NCI-H2081 treated with DMSO at 0.1 percent for 48 hours (cell line): ENCODE measurements around the gene PTTG1IP2.
"Not testable (repeated sequence)": the region's sequence is repeated elsewhere in the genome, so short reads cannot be mapped to it uniquely, and the experiment has no call there.

Experiments
- DNase-seq: peaks from one replicate; lab custom pipeline; 2025; lab: John Stamatoyannopoulos, UW

PTTG1IP2 gene

DNA sequence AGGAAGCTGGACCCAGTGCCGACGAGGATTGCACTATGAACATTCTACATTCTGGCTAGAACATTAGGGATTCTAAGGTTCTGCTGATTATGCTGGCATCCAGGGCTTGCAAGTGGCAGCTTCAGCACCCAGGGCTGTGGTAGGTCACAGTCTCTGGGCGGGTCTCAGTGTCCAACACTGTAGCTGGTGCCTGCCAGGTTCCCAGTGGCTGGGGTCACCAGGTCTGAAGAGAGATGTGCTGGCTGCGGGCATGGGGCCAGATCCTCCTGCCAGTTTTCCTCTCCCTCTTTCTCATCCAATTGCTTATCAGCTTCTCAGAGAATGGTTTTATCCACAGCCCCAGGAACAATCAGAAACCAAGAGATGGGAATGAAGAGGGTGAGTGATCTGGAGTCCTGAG lies at the start of gene PTTG1IP2:
Gene PTTG1IP2 (plus strand): TSS at position 86 of the 400 bp plus-strand sequence. CDS start 148 bp downstream, at position 234.
- DNase-seq = no peak

DNA sequence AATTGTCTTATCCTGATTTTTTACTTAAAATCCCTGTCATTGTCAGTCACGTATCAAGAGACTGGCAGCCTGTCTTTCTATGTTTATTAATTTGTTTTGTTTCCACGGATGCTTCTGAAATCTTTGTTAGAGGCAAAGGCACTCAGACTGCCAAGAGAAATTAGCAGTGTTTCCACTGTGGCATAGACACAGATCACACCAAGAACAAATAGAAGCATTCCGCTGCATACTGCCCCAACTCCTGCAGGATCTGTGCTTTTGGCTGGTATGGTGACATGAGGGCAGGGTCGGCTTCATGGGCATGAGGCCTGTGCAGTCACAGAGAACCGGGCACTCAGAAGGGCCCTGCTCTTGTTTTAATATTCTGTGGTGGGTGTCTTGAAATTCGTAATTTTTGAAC lies 47.8 kb upstream of the PTTG1IP2 start:
- DNase-seq = no peak

DNA sequence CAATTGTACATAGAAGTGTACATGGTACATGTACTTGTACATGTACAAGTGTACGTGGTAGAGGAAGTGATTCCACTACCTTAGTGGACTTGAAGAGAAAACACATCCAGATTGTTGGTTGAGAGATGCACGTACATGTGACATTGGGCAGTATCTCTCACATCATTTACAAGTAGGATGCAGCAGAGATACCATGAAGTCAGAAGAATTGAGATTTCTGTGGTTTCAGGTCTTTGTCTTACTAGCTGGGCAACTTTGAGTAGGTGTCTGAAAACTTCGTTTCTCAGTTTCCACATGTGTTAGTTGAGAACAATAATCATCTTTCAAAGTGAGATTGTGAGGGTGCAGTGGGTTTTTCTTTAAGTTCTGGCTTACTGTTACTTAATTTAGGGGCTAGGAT lies 44.7 kb upstream of the PTTG1IP2 start:
- no peak for DNase-seq

DNA sequence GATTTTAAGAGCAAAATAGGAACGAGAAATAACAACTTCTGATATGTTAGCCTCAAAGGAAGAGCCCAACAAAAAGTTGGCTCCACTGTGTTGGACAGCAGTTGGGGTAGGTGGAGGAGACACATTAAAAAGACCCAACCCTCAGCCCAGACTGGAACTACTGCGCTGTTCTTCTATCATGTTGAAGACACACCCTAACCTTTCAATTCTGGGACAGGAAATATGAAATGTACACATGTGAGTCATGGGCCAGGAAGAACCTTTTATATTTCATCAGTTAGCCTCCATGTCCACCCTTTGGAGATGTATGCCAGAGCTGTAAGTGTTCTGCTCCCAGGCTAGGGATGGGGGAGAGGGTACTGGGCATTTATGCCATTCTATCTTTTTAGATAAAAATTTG lies 44.1 kb upstream of the PTTG1IP2 start:
- DNase-seq = no peak

DNA sequence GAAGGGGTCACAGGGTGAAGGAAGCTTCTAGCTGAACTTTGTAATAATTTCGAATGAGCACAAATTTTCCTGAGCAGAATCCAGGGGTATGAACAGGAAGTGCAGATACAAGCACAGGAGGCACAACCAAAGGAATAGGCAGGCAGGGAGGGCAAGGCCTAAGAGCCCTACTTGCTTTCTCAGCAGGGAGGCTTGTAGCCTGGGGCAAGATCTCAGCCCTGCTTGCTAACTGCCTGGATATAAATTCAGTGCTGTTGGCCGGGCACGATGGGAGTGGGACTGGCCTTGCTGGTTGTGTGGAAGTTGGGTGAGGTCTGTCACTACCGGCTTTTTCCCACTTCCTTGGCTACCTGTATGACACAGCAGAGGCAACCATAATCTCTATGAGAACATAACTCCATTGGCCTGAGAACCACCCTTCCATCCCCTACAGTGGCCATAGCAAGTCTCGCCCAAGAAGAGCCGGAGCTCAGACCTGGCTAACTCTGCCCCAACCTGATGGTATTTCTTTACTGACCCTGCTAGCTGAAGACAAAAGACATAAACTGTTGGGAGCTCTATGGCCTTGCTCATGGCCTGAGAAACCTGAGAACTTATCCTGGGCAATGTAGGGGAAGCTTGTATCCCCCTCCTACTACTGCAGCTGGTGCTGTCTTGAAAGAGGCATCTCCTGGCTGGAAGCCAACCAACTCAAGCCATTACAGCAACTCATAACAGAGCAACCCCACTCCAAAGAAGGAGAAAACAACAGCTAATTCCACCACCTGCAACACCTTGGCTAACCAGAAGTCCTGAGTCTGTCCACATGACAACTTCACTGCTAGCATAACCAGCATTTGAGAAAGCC lies 38.6 kb upstream of the PTTG1IP2 start:
- DNase-seq = no peak

DNA sequence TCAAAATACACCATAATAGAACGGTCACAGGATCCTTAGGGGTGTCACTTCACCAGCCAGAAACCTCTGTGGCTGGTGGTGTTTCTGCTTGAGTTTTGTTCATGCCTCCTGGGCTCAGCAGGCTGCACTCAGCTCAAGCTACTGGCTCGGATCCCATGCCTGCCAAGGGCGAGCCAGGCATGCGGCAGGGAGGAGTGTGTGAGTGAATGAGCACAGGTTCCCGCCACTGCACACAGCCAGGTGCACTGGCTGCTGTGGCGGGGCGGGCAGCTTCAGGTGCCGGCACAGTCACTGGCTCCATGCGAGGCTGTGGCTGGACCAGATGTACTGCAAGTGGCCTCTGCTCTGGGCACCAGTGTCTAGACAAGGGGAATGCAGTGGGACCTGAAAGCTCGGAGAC lies 36.7 kb upstream of the PTTG1IP2 start:
- DNase-seq = no peak

DNA sequence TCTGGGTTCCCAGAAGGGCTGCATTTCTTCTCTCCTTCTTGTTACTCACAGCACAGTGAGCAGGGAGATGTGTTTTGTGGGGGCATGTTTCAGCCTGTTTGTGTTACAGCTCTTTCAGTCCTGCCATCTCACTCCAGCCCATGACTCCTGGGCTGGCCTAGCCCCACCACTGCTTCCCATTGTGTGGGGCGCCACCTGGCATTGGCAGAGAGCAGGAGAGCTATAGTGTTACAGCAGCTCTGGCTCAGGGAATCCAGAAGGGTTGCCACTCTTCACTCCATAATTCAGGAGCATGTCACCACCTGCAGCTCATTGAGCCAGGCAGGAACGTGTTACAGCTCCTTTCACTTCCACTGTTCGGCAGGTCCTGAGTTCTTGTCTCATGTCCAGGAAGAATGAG lies 36.2 kb upstream of the PTTG1IP2 start:
- DNase-seq = no peak

DNA sequence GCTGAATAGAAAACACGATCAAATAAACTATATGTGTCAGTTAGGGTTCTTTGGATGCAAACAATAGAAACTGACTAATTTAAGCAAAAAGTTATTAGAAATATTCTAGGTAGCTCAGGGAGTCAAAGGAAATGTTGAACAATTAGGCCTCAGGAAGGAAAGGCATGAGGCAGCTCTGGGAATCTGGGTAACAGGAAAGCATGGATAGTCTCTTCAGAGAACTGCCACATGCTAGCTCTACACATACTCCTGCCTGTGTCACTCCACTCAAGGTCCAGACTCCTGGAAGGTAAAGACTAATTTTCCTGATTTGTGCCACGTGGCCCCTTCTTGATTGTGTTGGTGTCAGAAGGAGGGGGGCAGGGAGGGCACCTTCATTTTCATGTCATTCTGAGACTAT lies 23.8 kb upstream of the PTTG1IP2 start:
- DNase-seq = no peak

DNA sequence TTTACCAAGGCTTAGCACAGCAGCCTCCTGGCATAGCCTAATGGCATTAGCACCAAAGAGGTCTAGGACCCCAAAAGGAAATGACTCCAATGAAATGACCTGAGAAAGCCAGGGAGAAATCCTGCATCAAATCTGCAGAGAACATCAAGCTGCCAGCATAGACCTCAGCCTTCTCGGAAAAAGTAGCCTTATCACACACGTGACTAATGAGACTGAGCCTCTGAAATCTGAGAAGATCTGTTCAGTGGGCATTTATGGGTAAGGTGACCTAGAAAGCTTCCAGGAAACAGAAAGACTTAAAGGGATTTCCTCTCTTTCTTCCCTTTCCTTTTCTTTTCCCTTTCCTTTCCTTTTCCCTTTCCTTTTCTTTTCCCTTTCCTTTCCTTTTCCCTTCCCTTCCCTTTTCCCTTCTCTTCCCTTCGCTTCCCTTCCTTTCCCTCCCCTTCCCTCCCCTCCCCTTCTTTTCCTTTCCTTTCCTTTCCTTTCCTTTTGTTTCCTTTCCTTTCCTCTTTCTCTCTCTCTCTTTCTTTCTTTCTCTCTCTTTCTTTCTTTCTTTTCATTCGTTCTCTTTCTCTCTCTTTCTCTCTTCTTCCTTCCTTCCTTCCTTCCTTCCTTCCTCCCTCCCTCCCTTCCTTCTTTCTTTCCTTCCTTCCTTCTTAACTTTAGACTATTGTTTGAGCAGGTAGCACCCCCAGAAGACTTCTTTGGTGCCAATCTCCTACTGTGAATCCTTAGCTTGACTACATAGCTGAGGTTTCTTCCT lies 23.1 kb upstream of the PTTG1IP2 start:
- DNase-seq = no peak

DNA sequence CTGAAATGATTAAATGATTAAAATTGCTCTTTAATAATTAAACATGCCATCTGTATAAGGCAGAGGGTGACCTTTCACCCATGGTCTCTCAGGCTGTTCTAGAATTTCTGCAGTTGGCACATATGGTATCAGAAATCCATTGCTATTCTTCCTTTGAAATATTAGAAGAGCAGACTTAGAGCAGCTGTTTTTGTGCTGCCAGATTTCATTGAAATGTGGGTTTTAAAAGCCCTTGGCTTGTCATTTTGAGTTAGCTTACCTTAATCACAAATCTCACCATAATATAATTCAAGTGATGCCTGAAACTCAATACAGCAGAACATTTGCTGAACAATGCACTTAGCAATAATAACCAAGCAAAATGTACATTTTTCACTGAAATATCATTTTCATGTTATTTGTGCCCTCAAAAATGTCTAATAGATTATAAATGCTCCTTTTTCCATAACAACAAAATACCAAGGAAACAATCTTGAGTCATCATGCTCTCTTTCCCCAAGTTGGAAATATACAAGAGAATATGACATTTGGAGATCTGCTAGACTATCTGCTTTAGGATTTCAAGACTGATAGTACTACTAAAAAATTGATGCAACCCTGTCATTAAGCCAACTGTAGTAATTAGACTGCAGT lies 16.1 kb upstream of the PTTG1IP2 start:
- DNase-seq = no peak

DNA sequence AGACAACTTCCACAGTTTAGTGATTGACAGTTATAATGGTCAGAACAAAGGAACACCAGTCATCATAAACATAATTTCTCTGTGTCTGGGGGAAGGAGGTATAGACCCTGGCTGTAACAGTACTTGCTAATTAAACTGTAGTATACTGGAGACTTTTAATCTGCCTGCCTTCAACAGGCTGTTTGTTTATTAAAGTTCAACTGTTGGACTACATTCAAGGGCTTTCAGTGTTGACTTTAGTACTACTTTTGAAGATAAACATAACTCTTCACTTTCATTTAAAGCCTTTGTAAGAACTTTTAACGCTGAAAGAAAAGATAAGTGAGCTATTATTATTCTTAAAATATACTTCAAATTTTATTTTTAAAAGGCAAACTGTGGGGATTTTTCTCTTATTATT lies 15.5 kb upstream of the PTTG1IP2 start:
- DNase-seq = no peak

DNA sequence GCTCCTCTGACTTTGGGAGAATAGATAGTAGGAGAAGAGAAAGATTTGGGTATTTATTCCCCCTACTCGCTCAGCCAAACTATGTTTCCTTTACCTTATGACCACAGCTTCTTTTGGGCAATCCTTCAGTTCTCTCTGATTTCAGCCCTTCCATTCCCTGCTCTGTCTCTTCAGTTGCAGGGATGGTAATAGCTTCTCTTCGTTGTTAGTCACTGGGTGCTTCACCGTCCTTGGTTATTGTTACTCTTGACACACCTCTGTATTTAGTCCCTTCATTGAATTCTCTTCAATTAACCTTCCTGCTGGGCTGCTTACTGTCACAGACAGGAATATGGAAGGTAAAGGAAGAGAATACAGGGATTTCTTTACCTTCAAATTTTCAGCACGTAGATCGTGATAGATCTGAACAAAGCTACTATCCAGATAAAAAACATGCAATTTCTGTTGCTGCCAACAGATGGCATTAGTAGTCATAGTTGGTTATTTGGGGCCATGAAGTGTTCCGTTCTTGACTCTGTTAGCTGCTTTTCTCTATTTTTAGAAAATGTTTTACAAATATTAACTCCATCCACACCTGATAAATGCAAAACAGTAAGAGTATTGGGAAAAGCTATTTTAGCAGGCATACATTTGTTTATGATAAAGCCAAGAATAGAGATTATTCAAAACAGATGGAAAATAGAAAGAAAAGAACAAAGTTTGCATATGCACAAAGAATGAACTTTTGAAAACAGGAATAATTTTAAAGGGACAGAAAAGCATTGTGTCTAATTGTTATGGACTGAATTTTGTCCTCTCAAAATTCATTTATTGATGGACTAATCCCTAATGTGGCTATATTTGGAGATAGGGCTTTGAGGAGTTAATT lies 14.0 kb upstream of the PTTG1IP2 start:
- peak; percentile 63 for DNase-seq

DNA sequence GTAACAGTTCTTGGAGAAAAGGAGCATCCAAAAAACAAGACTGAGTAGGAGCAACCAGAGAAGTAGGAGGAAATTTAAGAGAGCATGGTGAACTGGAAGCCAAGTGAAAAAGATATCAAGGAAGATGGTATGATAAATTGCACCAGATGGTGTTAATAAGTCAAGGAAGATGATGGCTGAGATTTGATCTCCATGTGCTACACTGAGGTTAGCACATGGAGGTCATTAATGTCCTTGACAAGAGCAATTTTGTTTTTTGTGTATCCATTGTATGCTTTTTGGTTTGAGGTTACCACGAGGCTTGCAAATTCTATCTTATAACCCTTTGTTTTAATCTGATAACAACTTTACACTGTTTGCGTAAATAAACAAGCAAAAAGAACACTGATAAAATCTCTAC lies 11.3 kb upstream of the PTTG1IP2 start:
- no peak for DNase-seq

DNA sequence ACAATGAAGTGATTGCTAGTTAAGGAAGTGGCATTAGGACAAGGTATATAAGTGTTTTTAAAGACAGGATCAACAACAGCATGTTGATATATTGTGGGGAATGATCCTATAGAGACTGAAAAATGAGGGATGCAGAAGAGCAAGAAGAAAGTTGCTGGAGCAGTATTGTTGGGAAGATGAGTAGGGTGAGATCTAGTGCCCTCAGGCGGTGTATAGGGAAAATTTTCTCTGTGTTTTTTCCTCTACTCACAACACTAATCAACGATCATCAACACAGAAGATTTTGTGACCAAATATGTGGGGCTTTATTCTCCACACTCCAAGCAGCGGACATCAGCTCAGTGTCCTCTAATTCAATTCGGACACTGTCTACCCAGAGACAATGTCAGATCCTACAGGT lies 9.6 kb upstream of the PTTG1IP2 start:
- no peak for DNase-seq

DNA sequence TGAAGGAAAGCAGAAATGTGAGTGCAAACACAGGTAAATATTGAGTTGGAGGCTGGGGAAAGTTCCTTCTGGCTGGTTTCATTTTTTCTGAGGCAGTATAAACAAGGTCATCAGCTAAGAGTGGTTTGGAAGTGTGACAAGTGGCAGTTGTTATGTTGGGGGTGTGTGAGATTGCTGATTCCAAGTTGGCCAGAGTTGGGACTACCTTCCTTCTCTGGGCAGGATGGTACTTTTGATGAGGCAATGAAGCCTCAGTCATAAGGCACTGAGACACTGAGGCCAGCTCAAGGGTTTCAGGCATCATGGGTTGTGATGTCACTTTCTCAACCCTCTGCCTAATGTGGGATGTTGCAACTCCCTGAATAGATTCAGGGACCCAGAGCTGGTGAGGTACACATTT lies 8.2 kb upstream of the PTTG1IP2 start:
- DNase-seq = no peak

DNA sequence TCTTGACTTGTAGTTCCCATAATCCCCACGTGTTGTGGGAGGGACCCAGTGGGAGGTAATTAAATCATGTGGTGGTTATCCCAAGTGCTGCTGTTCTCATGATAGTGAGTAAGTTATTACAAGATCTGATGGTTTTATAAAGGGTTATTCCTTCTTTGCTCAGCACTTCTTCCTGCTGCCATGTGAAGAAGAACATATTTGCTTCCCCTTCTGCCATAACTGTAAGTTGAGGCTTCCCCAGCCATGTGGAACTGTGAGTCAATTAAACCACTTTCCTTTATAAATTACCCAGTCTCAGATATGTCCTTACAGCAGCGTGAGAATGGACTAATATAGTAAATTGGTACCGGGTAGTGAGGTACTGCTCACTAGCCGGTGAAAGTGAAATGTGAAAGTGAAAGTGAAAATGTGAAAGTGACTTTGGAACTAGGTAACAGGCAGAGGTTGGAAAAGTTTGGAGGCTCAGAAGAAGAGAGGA lies 6.2 kb upstream of the PTTG1IP2 start:
- DNase-seq = not testable (repeated sequence)

DNA sequence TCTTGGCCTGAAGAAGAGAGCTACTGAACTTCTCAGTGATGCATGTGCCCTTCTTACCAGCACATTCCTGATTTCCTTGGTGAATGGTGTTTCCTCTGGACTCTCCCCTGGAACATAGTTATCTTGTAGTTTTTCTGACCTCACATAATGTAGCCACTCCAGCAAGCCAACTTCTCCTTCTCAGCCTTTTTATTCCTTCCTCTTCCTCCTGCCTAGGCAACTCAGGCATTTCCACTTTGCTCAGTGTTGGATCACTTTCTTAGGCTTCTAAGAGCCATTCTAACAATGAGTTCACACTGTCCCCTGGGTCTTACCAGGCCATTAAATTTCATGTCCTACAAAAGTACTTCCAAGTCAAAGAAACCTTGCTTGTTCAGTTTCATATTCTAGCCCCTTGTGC lies 3.6 kb upstream of the PTTG1IP2 start:
- DNase-seq = no peak

DNA sequence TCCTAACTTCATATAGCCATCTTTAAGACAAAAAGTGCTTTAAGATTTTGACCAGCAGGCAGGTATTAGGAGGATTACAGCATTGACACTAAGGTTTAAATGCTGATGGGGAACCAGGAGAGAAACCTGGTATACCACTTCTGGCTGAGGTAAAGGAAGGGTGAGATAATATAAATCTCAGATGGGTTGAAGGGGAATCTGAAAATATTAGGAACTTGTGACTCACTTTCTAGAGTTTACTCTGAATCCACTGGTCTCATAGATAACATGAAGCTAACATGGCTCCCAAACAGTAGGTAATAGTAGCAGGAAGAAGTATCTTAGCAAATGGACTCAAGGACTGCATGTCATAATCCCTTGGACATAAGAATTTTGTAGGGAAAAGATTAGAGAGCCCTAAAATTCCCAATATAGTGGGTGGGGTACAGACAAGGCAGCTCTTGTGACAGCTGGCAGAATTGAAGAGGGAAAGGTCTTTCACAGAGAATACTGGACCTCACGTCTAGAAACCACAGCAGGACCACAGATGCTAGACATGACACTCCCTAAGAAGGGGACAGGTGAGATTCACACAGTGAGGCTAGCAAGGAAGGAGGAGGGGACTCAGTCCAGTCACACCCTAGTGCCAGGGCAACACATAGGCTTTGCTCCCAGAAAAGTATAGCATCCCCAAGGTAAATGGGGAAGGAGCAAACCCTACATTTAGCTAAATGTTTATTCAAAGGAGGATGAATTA lies 3.5 kb downstream of the PTTG1IP2 start:
- DNase-seq = no peak

DNA sequence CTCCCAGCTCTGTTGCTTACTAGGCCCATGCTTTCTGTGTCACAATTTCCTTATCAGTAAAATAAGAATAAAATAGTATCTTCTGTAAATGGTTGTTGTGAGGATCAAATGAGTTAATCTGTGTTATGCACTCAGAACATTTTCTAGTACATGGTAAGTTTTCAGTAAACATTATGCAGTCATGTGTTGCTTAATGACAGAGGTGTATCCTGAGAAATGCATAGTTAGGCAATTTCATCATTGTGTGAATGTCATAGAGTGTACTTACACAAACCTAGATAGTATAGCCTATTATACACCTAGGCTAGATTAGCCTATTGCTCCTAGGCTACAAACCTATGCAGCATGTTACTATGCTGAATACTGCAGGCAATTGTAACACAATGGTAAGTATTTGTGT lies 4.4 kb downstream of the PTTG1IP2 start:
- no peak for DNase-seq

DNA sequence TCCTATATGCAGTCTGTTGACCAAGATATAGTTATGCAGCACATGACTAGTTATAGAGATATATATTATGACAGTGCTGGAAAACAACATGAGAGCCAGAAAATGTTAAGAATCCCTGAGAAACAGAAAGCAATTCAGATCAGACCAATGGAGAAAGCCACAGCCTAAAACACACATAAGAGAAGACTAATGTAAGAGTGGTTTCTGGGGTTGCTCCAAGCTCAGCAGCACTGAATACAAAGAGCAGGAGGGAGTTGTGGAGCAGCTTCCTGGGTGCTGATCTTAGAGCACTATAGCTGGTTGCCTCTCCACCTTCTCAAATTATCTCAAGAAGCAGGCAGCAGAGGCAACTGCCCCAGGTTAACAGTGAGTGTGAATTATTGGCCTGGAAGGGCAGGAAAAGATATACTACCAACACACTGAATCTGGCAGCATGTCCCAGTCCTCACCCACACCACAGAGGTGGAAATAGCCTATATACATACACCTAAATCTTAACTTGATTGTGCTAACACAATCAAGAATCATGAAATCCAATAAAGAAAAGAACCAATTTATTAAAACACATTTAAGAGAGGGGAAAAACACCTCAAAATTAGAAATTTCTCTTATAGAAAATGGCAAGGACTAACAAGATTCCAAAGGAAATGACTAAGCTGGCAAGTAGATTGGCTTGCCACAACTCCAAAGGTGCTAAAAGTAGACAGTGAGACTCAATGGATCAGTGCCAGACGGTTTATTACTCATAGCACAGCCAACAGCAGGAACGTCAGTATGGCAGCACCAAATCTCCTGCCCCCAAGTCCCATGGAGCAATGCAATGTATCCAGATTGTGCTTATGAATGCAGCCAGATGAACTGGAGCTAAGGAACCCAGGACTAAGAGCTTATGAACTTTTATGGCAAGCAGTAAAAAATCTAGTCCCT lies 5.1 kb downstream of the PTTG1IP2 start:
- no peak for DNase-seq
